Kidney (tissue), 14 donors: Measurements from ENCODE around the gene KRT23. TPM values are rescaled to one million over a fixed set of nuclear protein-coding genes. Genes with fewer than 3 reads are reported as not detected.
A peak's percentile ranks its signal among the peaks of the same experiment; 100 is the strongest.

Experiments used
- DNase-seq, 5 donors: peaks; one replicate each; pipeline ENCODE4 v3.0.0-alpha.2; 2013 to 2020
- FAIRE-seq: peaks from 2 replicates; lab custom pipeline; 2012; peaks lifted over from hg19 to GRCh38; lab: Jason Lieb, UNC
- H3K27ac ChIP-seq, 2 donors: one replicate each; pipeline ENCODE4 v1.7.0; 2013; ENCODE audit warnings: low read depth in 2 of 2, low read length in 2 of 2, inconsistent platforms in 1 of 2
- H3K27me3 ChIP-seq: one replicate; pipeline ENCODE4 v1.7.1; 2013; ENCODE audit warnings: low read length, inconsistent platforms; ENCODE audit not compliant: control insufficient read depth, insufficient read depth
- H3K36me3 ChIP-seq, 3 donors: one replicate each; pipeline versions ENCODE4 v1.7.0 to v1.7.1; 2013; ENCODE audit warnings: low read length in 3 of 3, control low read depth in 1 of 3, inconsistent platforms in 1 of 3; ENCODE audit not compliant: insufficient read depth in 3 of 3, control insufficient read depth in 2 of 3
- H3K4me1 ChIP-seq, 3 donors: one replicate each; pipeline versions ENCODE4 v1.7.0 to v1.7.1; 2013; ENCODE audit warnings: low read length in 3 of 3, inconsistent platforms in 1 of 3, low read depth in 1 of 3; ENCODE audit not compliant: control insufficient read depth in 2 of 3, insufficient read depth in 2 of 3
- H3K4me3 ChIP-seq, 3 donors: one replicate each; pipeline versions ENCODE4 v1.7.0 to v1.8.1; 2013; ENCODE audit warnings: low read length in 3 of 3, control low read depth in 1 of 3, inconsistent platforms in 1 of 3
- H3K9ac ChIP-seq, 3 donors: one replicate each; pipeline versions ENCODE4 v1.7.0 to v1.7.1; 2013; ENCODE audit warnings: low read length in 3 of 3, control low read depth in 1 of 3, inconsistent platforms in 1 of 3
- H3K9me3 ChIP-seq, 3 donors: one replicate each; pipeline versions ENCODE4 v1.7.0 to v1.7.1; 2013; ENCODE audit warnings: low read length in 3 of 3, control low read depth in 1 of 3, inconsistent platforms in 1 of 3; ENCODE audit not compliant: control insufficient read depth in 2 of 3, insufficient read depth in 1 of 3
- CTCF ChIP-seq: IDR thresholded peaks from 3 replicates; pipeline ENCODE4 v1.5.1; 2012; ENCODE audit warnings: mild to moderate bottlenecking, moderate library complexity, borderline replicate concordance; ENCODE audit not compliant: insufficient read depth; ENCODE audit errors: extremely low read depth
- intact Hi-C: fragments of 100-400 bp; cut with DNase I; formaldehyde crosslinking; loops from one replicate; pipeline ENCODE4 v1.11.1; 2022
- polyA plus RNA-seq: library from polyadenylated mRNA; stranded (reverse); fragments of 350-450 nt; fragmentation: Illumina TruSeq; extraction: RNeasy Lipid Tissue Mini Kit (QIAGEN cat#74804); gene quantifications from one replicate; pipeline ENCODE4 v1.2.3, GENCODE V29; 2014; ENCODE audit warnings: low read depth, low replicate concordance; ENCODE audit not compliant: insufficient read depth
- total RNA-seq: library from RNA; stranded (reverse); fragmentation: NEBNext Ultra II Directional; extraction: Animal tissue kit (Norgen Biotek cat#: 25700); gene quantifications from one replicate; pipeline ENCODE4 v1.2.1, GENCODE V29; 2021
- donor health status: control.
- donor health status: control.
- donor health status: control.
- donor health status: control.
- donor health status: control.
- donor health status: DM: yes; HTN: yes; CAD: no.
- donor health status: Normal renal cell carcinoma (clear cell type).

The KRT23 gene
- total and polyA plus RNA-seq, 2 donors from 2014 or later: 2.2 to 4.2 TPM

DNA sequence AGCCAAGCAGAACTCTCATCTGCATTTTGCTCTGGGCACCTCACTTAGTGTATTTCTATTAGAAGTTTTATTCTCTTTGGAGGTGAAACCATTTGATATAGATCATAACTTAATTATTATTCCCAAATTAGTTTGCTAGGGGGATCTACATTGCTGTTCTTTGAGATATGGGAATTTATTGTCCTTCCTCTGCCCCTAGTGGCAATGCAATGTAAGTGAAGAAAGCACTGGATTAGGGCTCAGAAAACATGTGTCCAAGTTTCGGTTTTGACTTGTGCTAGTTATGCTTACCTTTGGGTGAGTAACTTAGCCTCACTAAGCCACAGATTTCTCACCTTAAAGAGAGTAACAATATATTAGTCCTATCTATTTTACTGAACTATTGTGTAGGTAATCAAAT lies 26.4 kb upstream of the KRT23 start:
- peak; percentile 58 for TF ChIP-seq CTCF
- Histone ChIP-seq H3K9me3 (no peaks in the 10 kb centered on the region), H3K4me3 (no peak overlapping the region), H3K36me3 (no peaks in the 10 kb centered on the region), H3K9ac (no peak overlapping the region), H3K27me3 (no peaks in the 10 kb centered on the region), H3K4me1 (no peaks in the 10 kb centered on the region), H3K27ac (no peak overlapping the region)
- intact Hi-C loops: no loop called here
- FAIRE-seq (peak; percentile 15), DNase-seq (no peak)

- intact Hi-C loops: no loop called here
- no peak overlapping the region for H3K4me3 ChIP-seq
- FAIRE-seq (no peak), DNase-seq (no peak)
- no peaks in the 10 kb centered on the region for H3K4me1 ChIP-seq
- no peak for TF ChIP-seq CTCF
- no peak overlapping the region for H3K9ac ChIP-seq
- no peaks in the 10 kb centered on the region for H3K27me3 ChIP-seq
- no peaks in the 10 kb centered on the region for H3K9me3 ChIP-seq
- no peaks in the 10 kb centered on the region for H3K36me3 ChIP-seq
- H3K27ac ChIP-seq: no peak overlapping the region
Measured at GRCh38 chr17:40962059-40962561, 24.7 kb upstream of the KRT23 start.

DNA sequence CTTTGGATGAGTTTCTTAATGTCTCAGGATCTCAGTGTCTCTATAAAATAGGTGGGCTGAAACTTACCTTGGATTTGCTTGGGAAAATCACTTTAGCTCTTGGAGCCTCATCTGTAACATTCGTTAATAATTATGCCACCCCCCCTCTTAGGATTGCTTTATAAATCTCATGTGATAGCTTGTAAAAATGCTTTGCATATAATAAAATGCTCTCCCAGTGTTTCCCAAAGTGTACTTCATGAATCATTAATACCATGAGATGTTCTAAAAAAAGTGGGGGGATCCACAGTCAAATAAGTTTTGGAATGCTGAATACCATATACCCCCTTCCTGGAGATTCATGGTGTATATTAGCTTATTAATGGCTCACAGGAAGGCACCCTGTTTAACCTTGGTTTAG lies 24.1 kb upstream of the KRT23 start:
- Histone ChIP-seq H3K4me1 (peaks cover 0 to 4% (median 0%) of the 10 kb centered on the region in 3 donors), H3K27ac (no peak overlapping the region), H3K27me3 (no peaks in the 10 kb centered on the region), H3K36me3 (no peaks in the 10 kb centered on the region), H3K9me3 (no peaks in the 10 kb centered on the region), H3K4me3 (no peak overlapping the region), H3K9ac (no peak overlapping the region)
- intact Hi-C loops: no loop called here
- no peak for TF ChIP-seq CTCF
- FAIRE-seq (no peak), DNase-seq (no peak)

DNA sequence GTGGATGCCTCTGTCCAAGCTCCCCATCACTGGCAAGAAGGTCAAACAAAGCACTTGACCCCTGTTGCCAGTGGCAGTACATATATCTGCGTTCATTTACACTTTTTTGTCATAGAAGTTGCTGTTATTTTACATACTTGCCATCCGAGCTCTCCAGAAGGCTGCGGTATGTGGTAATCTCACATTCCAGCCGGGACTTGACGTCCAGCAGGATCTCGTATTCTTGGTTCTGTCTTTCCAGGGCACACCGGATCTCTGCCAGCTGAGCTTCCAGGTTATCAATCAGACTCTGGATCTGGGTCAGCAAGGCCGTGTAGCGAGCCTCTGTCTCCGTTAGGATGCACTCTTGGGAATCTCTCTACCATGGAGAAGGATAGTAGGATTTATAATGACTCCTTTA lies 22.7 kb upstream of the KRT23 start:
- Histone ChIP-seq H3K4me1 (peaks cover 0 to 6% (median 0%) of the 10 kb centered on the region in 3 donors), H3K36me3 (no peaks in the 10 kb centered on the region), H3K9ac (no peak overlapping the region), H3K27ac (no peak overlapping the region), H3K9me3 (no peaks in the 10 kb centered on the region), H3K27me3 (no peaks in the 10 kb centered on the region), H3K4me3 (no peak overlapping the region)
- intact Hi-C loops: no loop called here
- no peak for FAIRE-seq
- TF ChIP-seq CTCF: no peak
- no peak for DNase-seq
